Measurements from ENCODE around the gene KLHL29. TPM values are rescaled to one million over a fixed set of nuclear protein-coding genes. Genes with fewer than 3 reads are reported as not detected.

Gene KLHL29
- total RNA-seq, 1 experiment from 2014 or later, result 3.4 TPM

DNA sequence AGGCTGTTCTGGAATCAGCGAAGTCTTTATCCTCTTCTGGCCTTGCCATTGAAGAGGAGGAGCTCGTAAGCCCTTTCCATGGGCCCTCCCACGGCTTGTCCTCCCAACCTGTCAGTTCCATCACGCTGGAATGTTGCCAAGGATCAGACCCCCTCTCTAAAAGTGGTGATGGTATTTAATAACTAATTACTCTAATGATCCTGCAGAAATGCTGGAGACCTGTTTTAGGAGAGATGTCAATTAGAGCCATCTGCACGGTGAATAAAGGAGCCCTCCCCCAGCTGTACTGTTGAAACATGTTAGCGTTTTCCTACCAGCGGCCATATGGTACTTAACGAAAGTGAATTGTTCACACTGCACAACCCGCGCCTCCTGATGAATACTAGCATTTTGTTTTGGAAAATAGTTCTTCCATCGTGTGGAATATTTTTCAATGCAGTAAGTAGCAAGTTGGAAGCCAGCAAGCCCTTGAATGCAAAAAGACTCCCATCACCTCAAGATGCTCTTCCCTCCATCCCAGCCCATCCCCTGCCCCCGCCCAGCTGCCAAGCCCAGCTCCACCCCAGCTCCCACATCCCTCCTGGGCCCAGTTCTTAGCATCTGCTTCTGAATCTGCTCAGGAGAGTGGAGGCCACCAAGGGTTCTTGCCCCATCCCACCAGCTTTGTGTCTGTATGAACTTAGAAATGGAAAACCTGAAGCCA is 145.4 kb downstream of the KLHL29 start:
- Histone ChIP-seq H3K4me3 (no peak overlapping the region), H3K27me3 (ENCODE audit: insufficient read depth, low read depth) (no peaks in the 10 kb centered on the region), H3F3A (ENCODE audit: insufficient read depth, low read depth) (no peaks in the 10 kb centered on the region), H4K20me1 (ENCODE audit: insufficient read depth) (no peaks in the 10 kb centered on the region), H3K36me3 (ENCODE audit: low read depth) (no peaks in the 10 kb centered on the region), H3K9me3 (ENCODE audit: insufficient read depth, low read depth) (no peaks in the 10 kb centered on the region), H3K4me2 (no peak overlapping the region), H3K9me2 (ENCODE audit: insufficient read depth) (no peaks in the 10 kb centered on the region), H2AFZ (no peak overlapping the region), H3K27ac (no peak overlapping the region), H3K4me1 (replicated peaks; ENCODE audit: insufficient read depth) (no peaks in the 10 kb centered on the region), H3K79me2 (ENCODE audit: low read depth) (no peaks in the 10 kb centered on the region)
- ChIA-PET POLR2A (ENCODE audit: unreplicated experiment) (no interaction called here), CTCF (no interaction called here)
- no peak for DNase-seq
- intact Hi-C loops (cut with micrococcal nuclease; ENCODE audit: unreplicated experiment), result no loop called here
- TF ChIP-seq CTCF (conservative IDR thresholded peaks at IDR 0.05), result no peak
- no peak for TF ChIP-seq EZH2 (IDR thresholded peaks at IDR 0.05; ENCODE audit: low read depth)
- BruUV-seq (replicated peaks), result no TSS peak

DNA sequence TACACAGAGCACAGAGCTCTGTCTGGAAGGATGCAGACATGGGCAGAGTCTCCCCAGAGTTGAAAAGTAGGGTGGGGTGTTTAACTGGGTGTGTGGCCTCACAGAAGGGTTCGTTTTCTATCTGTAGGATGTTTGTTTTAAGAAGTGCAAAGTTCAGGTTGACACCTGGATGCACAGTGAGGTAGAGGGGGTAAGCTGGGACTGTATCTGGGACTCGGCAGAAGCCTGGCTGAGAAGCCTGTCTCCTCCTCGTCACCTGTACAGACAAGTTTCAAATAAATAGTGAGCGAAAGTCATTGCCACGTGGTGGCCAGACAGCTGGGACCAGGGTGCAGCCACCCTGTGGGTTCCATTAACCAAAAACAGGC is 145.9 kb downstream of the KLHL29 start:
- H3K9me3 ChIP-seq (ENCODE audit: insufficient read depth, low read depth), result no peaks in the 10 kb centered on the region
- CTCF ChIA-PET, result no interaction called here
- H3K79me2 ChIP-seq (ENCODE audit: low read depth), result no peaks in the 10 kb centered on the region
- POLR2A ChIA-PET (ENCODE audit: unreplicated experiment), result no interaction called here
- intact Hi-C loops (cut with micrococcal nuclease; ENCODE audit: unreplicated experiment), result no loop called here
- no peaks in the 10 kb centered on the region for H3K36me3 ChIP-seq (ENCODE audit: low read depth)
- no peaks in the 10 kb centered on the region for H4K20me1 ChIP-seq (ENCODE audit: insufficient read depth)
- BruUV-seq (replicated peaks), result no TSS peak
- H3K4me2 ChIP-seq, result no peak overlapping the region
- no peak for TF ChIP-seq CTCF (conservative IDR thresholded peaks at IDR 0.05)
- no peak for DNase-seq
- no peaks in the 10 kb centered on the region for H3K4me1 ChIP-seq (replicated peaks; ENCODE audit: insufficient read depth)
- no peaks in the 10 kb centered on the region for H3K9me2 ChIP-seq (ENCODE audit: insufficient read depth)
- no peak overlapping the region for H2AFZ ChIP-seq
- H3K27ac ChIP-seq, result no peak overlapping the region
- H3K27me3 ChIP-seq (ENCODE audit: insufficient read depth, low read depth), result no peaks in the 10 kb centered on the region
- no peak overlapping the region for H3K4me3 ChIP-seq
- H3F3A ChIP-seq (ENCODE audit: insufficient read depth, low read depth), result no peaks in the 10 kb centered on the region

GRCh38 chr2:23531280-23531679 is 146.3 kb downstream of the KLHL29 start:
- H4K20me1 ChIP-seq (ENCODE audit: insufficient read depth), result no peaks in the 10 kb centered on the region
- H3K4me3 ChIP-seq, result no peak overlapping the region
- H3F3A ChIP-seq (ENCODE audit: insufficient read depth, low read depth), result no peaks in the 10 kb centered on the region
- H3K27me3 ChIP-seq (ENCODE audit: insufficient read depth, low read depth), result no peaks in the 10 kb centered on the region
- no peaks in the 10 kb centered on the region for H3K9me2 ChIP-seq (ENCODE audit: insufficient read depth)
- no peaks in the 10 kb centered on the region for H3K4me1 ChIP-seq (replicated peaks; ENCODE audit: insufficient read depth)
- H3K36me3 ChIP-seq (ENCODE audit: low read depth), result no peaks in the 10 kb centered on the region
- no peaks in the 10 kb centered on the region for H3K79me2 ChIP-seq (ENCODE audit: low read depth)
- H2AFZ ChIP-seq, result no peak overlapping the region
- no peaks in the 10 kb centered on the region for H3K9me3 ChIP-seq (ENCODE audit: insufficient read depth, low read depth)
- intact Hi-C loops (cut with micrococcal nuclease; ENCODE audit: unreplicated experiment), result no loop called here
- BruUV-seq (replicated peaks), result no TSS peak
- CTCF ChIA-PET, result no interaction called here
- POLR2A ChIA-PET (ENCODE audit: unreplicated experiment), result no interaction called here
- TF ChIP-seq EZH2 (IDR thresholded peaks at IDR 0.05; ENCODE audit: low read depth), result no peak
- TF ChIP-seq CTCF (conservative IDR thresholded peaks at IDR 0.05), result no peak
- no peak overlapping the region for H3K27ac ChIP-seq
- no peak for DNase-seq
- no peak overlapping the region for H3K4me2 ChIP-seq
